Keratinocyte (primary cell): Measurements from ENCODE around the gene EPOP. TPM values are rescaled to one million over a fixed set of nuclear protein-coding genes. Genes with fewer than 3 reads are reported as not detected.
"Not testable (repeated sequence)": the region's sequence is repeated elsewhere in the genome, so short reads cannot be mapped to it uniquely, and the experiment has no call there.

Source experiments
- DNase-seq: peaks from one replicate; pipeline ENCODE4 v3.0.0-alpha.2; 2011; ENCODE audit warnings: low read depth, missing footprints, low spot score
- FAIRE-seq: peaks from 2 replicates; lab custom pipeline; 2011; peaks lifted over from hg19 to GRCh38; lab: Jason Lieb, UNC
- H2AFZ ChIP-seq: 2 replicates; pipeline ENCODE4 v1.6.0; 2012; ENCODE audit warnings: low read length, control low read depth, inconsistent platforms; ENCODE audit not compliant: control insufficient read depth
- H3K27ac ChIP-seq: 2 replicates; pipeline ENCODE4 v1.5.1; 2011; ENCODE audit warnings: low read length; ENCODE audit not compliant: control insufficient read depth, insufficient read depth
- H3K27me3 ChIP-seq: 3 replicates; pipeline ENCODE4 v1.6.0; 2011; ENCODE audit warnings: low read length; ENCODE audit not compliant: control insufficient read depth, insufficient read depth; ENCODE audit errors: extremely low read depth
- H3K36me3 ChIP-seq, 2 experiments: 2 replicates in 1 of 2; 3 replicates in 1 of 2; pipeline ENCODE4 v1.5.1; 2011; ENCODE audit warnings: low read length in 2 of 2, mild to moderate bottlenecking in 1 of 2; ENCODE audit not compliant: control insufficient read depth in 2 of 2, insufficient read depth in 2 of 2; ENCODE audit errors: extremely low read depth in 1 of 2
- H3K4me1 ChIP-seq: 3 replicates; pipeline ENCODE4 v1.5.1; 2011; ENCODE audit warnings: low read length; ENCODE audit not compliant: control insufficient read depth, insufficient read depth; ENCODE audit errors: extremely low read depth
- H3K4me2 ChIP-seq: 3 replicates; pipeline ENCODE4 v1.6.0; 2011; ENCODE audit warnings: low read depth, low read length; ENCODE audit not compliant: control insufficient read depth, insufficient read depth; ENCODE audit errors: extremely low read depth
- H3K4me3 ChIP-seq, 3 experiments: fragments of 200-600 bp in 1 of 3; sonication (generic) in 1 of 3; 2 replicates in 2 of 3; 3 replicates in 1 of 3; pipeline ENCODE4 v1.5.1; 2011 to 2016; ENCODE audit warnings: low read length in 3 of 3, mild to moderate bottlenecking in 3 of 3, control low read depth in 2 of 3, inconsistent platforms in 1 of 3, low read depth in 1 of 3, mixed read lengths in 1 of 3, mixed run types in 1 of 3, moderate library complexity in 1 of 3; ENCODE audit not compliant: control insufficient read depth in 2 of 3, insufficient read depth in 2 of 3; ENCODE audit errors: extremely low read depth in 1 of 3
- H3K79me2 ChIP-seq: 2 replicates; pipeline ENCODE4 v1.6.0; 2012; ENCODE audit warnings: low read length; ENCODE audit not compliant: control insufficient read depth, insufficient read depth
- H3K9ac ChIP-seq: 3 replicates; pipeline ENCODE4 v1.6.0; 2011; ENCODE audit warnings: low read length; ENCODE audit not compliant: control insufficient read depth, insufficient read depth; ENCODE audit errors: extremely low read depth
- H3K9me1 ChIP-seq: 3 replicates; pipeline ENCODE4 v1.6.0; 2011; ENCODE audit warnings: low read length; ENCODE audit not compliant: control insufficient read depth, insufficient read depth; ENCODE audit errors: extremely low read depth
- H3K9me3 ChIP-seq: 2 replicates; pipeline ENCODE4 v1.5.1; 2012; ENCODE audit warnings: low read depth, low read length; ENCODE audit not compliant: control insufficient read depth
- H4K20me1 ChIP-seq: 3 replicates; pipeline ENCODE4 v1.6.0; 2011; ENCODE audit warnings: low read length; ENCODE audit not compliant: control insufficient read depth, insufficient read depth; ENCODE audit errors: extremely low read depth
- EZH2 ChIP-seq: IDR thresholded peaks from one replicate; pipeline ENCODE4 v1.6.1; 2012; ENCODE audit warnings: inconsistent platforms, mild to moderate bottlenecking, low read length, moderate library complexity
- dilution Hi-C: fragments of 300-500 bp; cut with MboI; formaldehyde crosslinking; loops from one replicate; pipeline ENCODE4 v1.7.0; 2020; ENCODE audit warnings: low sequenced_read_pairs; ENCODE audit not compliant: extremely low pct_ligation_motif_present
- polyA plus RNA-seq, 5 experiments: library from polyadenylated mRNA; depleted of rRNA in 3 of 5; stranded (reverse) in 3 of 5; stranded (forward) in 1 of 5; unstranded in 1 of 5; fragments of >200 nt; gene quantifications; 1 replicate in 1 of 5; 2 replicates in 3 of 5; 3 replicates in 1 of 5; pipeline versions ENCODE4 v1.2.1 to v1.2.3, GENCODE V29; 2011 to 2012; ENCODE audit warnings: missing spikeins in 2 of 5, low read depth in 1 of 5, low replicate concordance in 1 of 5
- small RNA-seq, 3 experiments: library from RNA; depleted of rRNA; stranded (forward); fragments of <200 nt; gene quantifications; one replicate each; pipeline ENCODE3, GENCODE V24; 2012; ENCODE audit warnings: low read depth in 3 of 3, low replicate concordance in 1 of 3; ENCODE audit not compliant: insufficient read length in 3 of 3
- TF ChIP-seq, protein P1 (sequence below), 3 experiments: IDR thresholded peaks in 1 of 3; conservative IDR thresholded peaks in 1 of 3; optimal IDR thresholded peaks in 1 of 3; 2 replicates in 2 of 3; 3 replicates in 1 of 3; pipeline versions ENCODE3 to v1.5.1; 2011; ENCODE audit warnings: low read length in 3 of 3, mild to moderate bottlenecking in 3 of 3, moderate library complexity in 2 of 3, control low read depth in 1 of 3, inconsistent platforms in 1 of 3; ENCODE audit not compliant: insufficient read depth in 2 of 3; ENCODE audit errors: extremely low read depth in 1 of 3

EPOP gene
- polyA plus RNA-seq, 1 donor (not counting 4 experiments of a cell fraction or from before 2014, with no cell fraction given): 3.2 TPM

DNA sequence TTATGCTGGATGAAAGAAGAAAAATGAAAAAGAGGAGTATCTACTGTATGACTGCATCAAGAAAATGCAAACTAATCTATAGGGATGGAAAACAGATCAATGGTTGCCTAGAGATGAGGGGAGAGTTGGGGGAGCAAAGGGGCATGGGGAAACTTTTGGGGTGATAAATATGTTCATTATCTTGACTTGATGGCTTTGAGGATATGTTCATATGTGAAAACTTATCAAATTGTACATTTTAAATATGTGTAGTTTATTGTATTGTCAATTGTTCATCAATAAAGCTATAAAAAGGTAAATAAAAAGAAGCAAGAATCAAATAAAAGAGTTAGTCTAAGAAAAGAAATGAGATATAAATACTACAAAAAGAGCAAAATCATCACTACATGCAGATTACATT lies 49.3 kb downstream of the EPOP start:
- Histone ChIP-seq H3K9me3 (no peaks in the 10 kb centered on the region), H3K27ac (no peak overlapping the region), H3K4me1 (no peaks in the 10 kb centered on the region), H3K27me3 (peaks cover 3% of the 10 kb centered on the region), H2AFZ (no peak overlapping the region), H3K79me2 (no peaks in the 10 kb centered on the region), H4K20me1 (no peaks in the 10 kb centered on the region), H3K4me2 (no peak overlapping the region), H3K4me3 (no peak overlapping the region), H3K36me3 (no peaks in the 10 kb centered on the region), H3K9me1 (no peaks in the 10 kb centered on the region), H3K9ac (no peak overlapping the region)
- dilution Hi-C loops: no loop called here
- FAIRE-seq (no peak), DNase-seq (no peak)
- TF ChIP-seq, protein P1, sequence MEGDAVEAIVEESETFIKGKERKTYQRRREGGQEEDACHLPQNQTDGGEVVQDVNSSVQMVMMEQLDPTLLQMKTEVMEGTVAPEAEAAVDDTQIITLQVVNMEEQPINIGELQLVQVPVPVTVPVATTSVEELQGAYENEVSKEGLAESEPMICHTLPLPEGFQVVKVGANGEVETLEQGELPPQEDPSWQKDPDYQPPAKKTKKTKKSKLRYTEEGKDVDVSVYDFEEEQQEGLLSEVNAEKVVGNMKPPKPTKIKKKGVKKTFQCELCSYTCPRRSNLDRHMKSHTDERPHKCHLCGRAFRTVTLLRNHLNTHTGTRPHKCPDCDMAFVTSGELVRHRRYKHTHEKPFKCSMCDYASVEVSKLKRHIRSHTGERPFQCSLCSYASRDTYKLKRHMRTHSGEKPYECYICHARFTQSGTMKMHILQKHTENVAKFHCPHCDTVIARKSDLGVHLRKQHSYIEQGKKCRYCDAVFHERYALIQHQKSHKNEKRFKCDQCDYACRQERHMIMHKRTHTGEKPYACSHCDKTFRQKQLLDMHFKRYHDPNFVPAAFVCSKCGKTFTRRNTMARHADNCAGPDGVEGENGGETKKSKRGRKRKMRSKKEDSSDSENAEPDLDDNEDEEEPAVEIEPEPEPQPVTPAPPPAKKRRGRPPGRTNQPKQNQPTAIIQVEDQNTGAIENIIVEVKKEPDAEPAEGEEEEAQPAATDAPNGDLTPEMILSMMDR (optimal IDR thresholded peaks at IDR 0.05 in 1 of 3, IDR thresholded peaks at IDR 0.05 in 1 of 3, conservative IDR thresholded peaks at IDR 0.05 in 1 of 3; ENCODE audit: extremely low read depth in 1 of 3, insufficient read depth in 2 of 3, low read length in 3 of 3): no peak
- no peak for TF ChIP-seq EZH2

DNA sequence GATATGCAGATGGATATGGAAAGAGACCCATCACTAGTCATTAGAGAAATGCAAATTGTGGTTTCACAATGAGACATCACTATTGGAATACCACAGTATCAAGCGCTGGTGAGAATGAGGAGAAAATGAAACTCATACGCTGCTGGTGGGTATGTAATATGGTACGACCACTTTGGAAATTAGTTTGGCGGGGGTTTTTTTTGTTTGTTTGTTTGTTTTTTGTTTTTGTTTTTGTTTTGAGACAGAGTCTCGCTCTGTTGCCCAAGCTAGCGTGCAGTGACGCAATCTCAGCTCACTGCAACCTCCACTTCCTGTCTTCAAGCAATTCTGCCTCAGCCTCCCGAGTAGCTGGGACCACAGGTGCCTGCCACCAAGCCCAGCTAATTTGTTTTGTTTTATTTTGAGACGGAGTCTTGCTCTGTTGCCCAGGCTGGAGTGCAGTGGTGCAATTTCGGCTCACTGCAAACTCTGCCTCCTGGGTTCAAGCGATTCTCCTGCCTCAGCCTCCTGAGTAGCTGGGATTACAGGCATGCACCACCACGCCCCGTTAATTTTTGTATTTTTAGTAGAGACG lies 49.9 kb downstream of the EPOP start:
- dilution Hi-C loops, H3K4me1 ChIP-seq, H3K27me3 ChIP-seq, H3K79me2 ChIP-seq, H3K9me1 ChIP-seq, H3K4me2 ChIP-seq, FAIRE-seq, H3K36me3 ChIP-seq, H3K9me3 ChIP-seq, H4K20me1 ChIP-seq, H3K9ac ChIP-seq, H3K4me3 ChIP-seq, DNase-seq, H3K27ac ChIP-seq, H2AFZ ChIP-seq: not testable (repeated sequence)

Small RNA genes within 50 kb of the gene (small RNA-seq; reads per million reads assigned to genes)
- gene MIR4726 (0 reads per million in 3 experiments), gene MIR4734 (0 reads per million in 3 experiments)

Other genes starting within 250 kb of the EPOP start
- gene ARHGAP23, start 246.5 kb downstream of the EPOP start, polyA plus RNA-seq: 6.0 to 12.3 TPM (median 6.1 TPM) in 3 replicates
- gene SRCIN1, start 69.0 kb downstream of the EPOP start, polyA plus RNA-seq: 0.31 to 0.41 TPM (median 0.37 TPM) in 3 replicates
- 17.4 to 18.1 TPM (median 17.7 TPM) in 3 replicates for gene MLLT6, start 30.3 kb upstream of the EPOP start, polyA plus RNA-seq
- gene CISD3, start 55.4 kb upstream of the EPOP start, polyA plus RNA-seq: 10.4 to 25.6 TPM (median 17.1 TPM) in 3 replicates
- 3.3 to 6.9 TPM (median 4.1 TPM) in 3 replicates for gene PCGF2, start 73.4 kb upstream of the EPOP start, polyA plus RNA-seq
- gene PSMB3, start 77.8 kb upstream of the EPOP start, polyA plus RNA-seq: 294 to 346 TPM (median 316 TPM) in 3 replicates
- 26.4 to 29.2 TPM (median 29.2 TPM) in 3 replicates for gene PIP4K2B, start 124.6 kb upstream of the EPOP start, polyA plus RNA-seq
- 12.7 to 15.3 TPM (median 14.9 TPM) in 3 replicates for gene CWC25, start 150.4 kb upstream of the EPOP start, polyA plus RNA-seq
- gene RPL23, start 178.8 kb upstream of the EPOP start, polyA plus RNA-seq: 2,125 to 2,966 TPM (median 2,468 TPM) in 3 replicates
- 72.5 to 117 TPM (median 88.1 TPM) in 3 replicates for gene LASP1, start 195.1 kb upstream of the EPOP start, polyA plus RNA-seq